Kidney (tissue), 14 donors: Measurements from ENCODE around the gene NOC4L. TPM values are rescaled to one million over a fixed set of nuclear protein-coding genes. Genes with fewer than 3 reads are reported as not detected.

Experiments
- DNase-seq, 5 donors: peaks; one replicate each; pipeline ENCODE4 v3.0.0-alpha.2; 2013 to 2020
- FAIRE-seq: peaks from 2 replicates; lab custom pipeline; 2012; peaks lifted over from hg19 to GRCh38; lab: Jason Lieb, UNC
- H3K27ac ChIP-seq, 2 donors: one replicate each; pipeline ENCODE4 v1.7.0; 2013; ENCODE audit warnings: low read depth in 2 of 2, low read length in 2 of 2, inconsistent platforms in 1 of 2
- H3K27me3 ChIP-seq: one replicate; pipeline ENCODE4 v1.7.1; 2013; ENCODE audit warnings: low read length, inconsistent platforms; ENCODE audit not compliant: control insufficient read depth, insufficient read depth
- H3K36me3 ChIP-seq, 3 donors: one replicate each; pipeline versions ENCODE4 v1.7.0 to v1.7.1; 2013; ENCODE audit warnings: low read length in 3 of 3, control low read depth in 1 of 3, inconsistent platforms in 1 of 3; ENCODE audit not compliant: insufficient read depth in 3 of 3, control insufficient read depth in 2 of 3
- H3K4me1 ChIP-seq, 3 donors: one replicate each; pipeline versions ENCODE4 v1.7.0 to v1.7.1; 2013; ENCODE audit warnings: low read length in 3 of 3, inconsistent platforms in 1 of 3, low read depth in 1 of 3; ENCODE audit not compliant: control insufficient read depth in 2 of 3, insufficient read depth in 2 of 3
- H3K4me3 ChIP-seq, 3 donors: one replicate each; pipeline versions ENCODE4 v1.7.0 to v1.8.1; 2013; ENCODE audit warnings: low read length in 3 of 3, control low read depth in 1 of 3, inconsistent platforms in 1 of 3
- H3K9ac ChIP-seq, 3 donors: one replicate each; pipeline versions ENCODE4 v1.7.0 to v1.7.1; 2013; ENCODE audit warnings: low read length in 3 of 3, control low read depth in 1 of 3, inconsistent platforms in 1 of 3
- H3K9me3 ChIP-seq, 3 donors: one replicate each; pipeline versions ENCODE4 v1.7.0 to v1.7.1; 2013; ENCODE audit warnings: low read length in 3 of 3, control low read depth in 1 of 3, inconsistent platforms in 1 of 3; ENCODE audit not compliant: control insufficient read depth in 2 of 3, insufficient read depth in 1 of 3
- CTCF ChIP-seq: IDR thresholded peaks from 3 replicates; pipeline ENCODE4 v1.5.1; 2012; ENCODE audit warnings: mild to moderate bottlenecking, moderate library complexity, borderline replicate concordance; ENCODE audit not compliant: insufficient read depth; ENCODE audit errors: extremely low read depth
- intact Hi-C: fragments of 100-400 bp; cut with DNase I; formaldehyde crosslinking; loops from one replicate; pipeline ENCODE4 v1.11.1; 2022
- polyA plus RNA-seq: library from polyadenylated mRNA; stranded (reverse); fragments of 350-450 nt; fragmentation: Illumina TruSeq; extraction: RNeasy Lipid Tissue Mini Kit (QIAGEN cat#74804); gene quantifications from one replicate; pipeline ENCODE4 v1.2.3, GENCODE V29; 2014; ENCODE audit warnings: low read depth, low replicate concordance; ENCODE audit not compliant: insufficient read depth
- total RNA-seq: library from RNA; stranded (reverse); fragmentation: NEBNext Ultra II Directional; extraction: Animal tissue kit (Norgen Biotek cat#: 25700); gene quantifications from one replicate; pipeline ENCODE4 v1.2.1, GENCODE V29; 2021
- donor health status: control.
- donor health status: control.
- donor health status: control.
- donor health status: control.
- donor health status: control.
- donor health status: DM: yes; HTN: yes; CAD: no.
- donor health status: Normal renal cell carcinoma (clear cell type).

The NOC4L gene
- total and polyA plus RNA-seq, 2 donors from 2014 or later: 20.0 to 22.3 TPM

- H3K9me3 ChIP-seq: no peaks in the 10 kb centered on the region
- peaks cover 2 to 39% (median 21%) of the 10 kb centered on the region in 3 donors for H3K36me3 ChIP-seq
- DNase-seq: no peak
- H3K9ac ChIP-seq: no peak overlapping the region
- no peak overlapping the region for H3K4me3 ChIP-seq
- intact Hi-C loops: no loop called here
- H3K27me3 ChIP-seq: no peaks in the 10 kb centered on the region
- no peak for TF ChIP-seq CTCF
- FAIRE-seq: no peak
- H3K4me1 ChIP-seq: no peaks in the 10 kb centered on the region
- no peak overlapping the region for H3K27ac ChIP-seq
These were observed 26.7 kb upstream of the NOC4L start for GRCh38 chr12:132117558-132117875.

DNA sequence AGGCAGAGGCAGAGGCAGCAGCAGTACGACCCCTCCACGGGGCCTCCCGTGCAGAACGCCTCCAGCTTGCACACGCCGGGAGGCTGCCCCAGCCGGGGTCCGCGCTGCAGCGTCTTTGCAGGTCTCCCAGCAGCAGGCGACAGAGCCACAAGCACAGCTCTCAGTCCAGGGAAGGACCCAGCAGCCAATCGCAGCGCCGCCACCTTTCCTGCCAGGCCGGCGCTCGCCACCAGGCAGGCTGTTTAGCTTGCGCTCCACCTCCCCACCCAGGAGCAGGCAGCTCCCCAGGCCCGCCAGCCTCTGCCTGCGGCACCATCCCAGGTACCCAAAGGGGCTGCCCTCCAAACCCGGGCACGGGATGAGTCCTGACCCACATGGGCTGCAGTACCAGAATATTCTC is 25.4 kb upstream of the NOC4L start:
- TF ChIP-seq CTCF: no peak
- Histone ChIP-seq H3K36me3 (peaks cover 3 to 39% (median 21%) of the 10 kb centered on the region in 3 donors), H3K27ac (no peak overlapping the region), H3K4me1 (no peaks in the 10 kb centered on the region), H3K9ac (no peak overlapping the region), H3K27me3 (no peaks in the 10 kb centered on the region), H3K9me3 (no peaks in the 10 kb centered on the region), H3K4me3 (no peak overlapping the region)
- peak in 1 of 5 donors; percentile 10 for DNase-seq
- intact Hi-C loops: no loop called here
- no peak for FAIRE-seq

GRCh38 chr12:132121283-132121682 is 23.0 kb upstream of the NOC4L start:
- no peak overlapping the region for H3K4me3 ChIP-seq
- DNase-seq: no peak
- peaks cover 2 to 26% (median 13%) of the 10 kb centered on the region in 3 donors for H3K36me3 ChIP-seq
- H3K9ac ChIP-seq: no peak overlapping the region
- H3K27ac ChIP-seq: no peak overlapping the region
- no peaks in the 10 kb centered on the region for H3K27me3 ChIP-seq
- no peaks in the 10 kb centered on the region for H3K4me1 ChIP-seq
- no peak for FAIRE-seq
- no peaks in the 10 kb centered on the region for H3K9me3 ChIP-seq
- TF ChIP-seq CTCF: no peak
- intact Hi-C loops: no loop called here
